IMR-90 (cell line): ENCODE measurements around the gene DIP2C. TPM values are rescaled to one million over a fixed set of nuclear protein-coding genes. Genes with fewer than 3 reads are reported as not detected.

ENCODE experiments used
- ATAC-seq: fragments of 200-7000 bp; cut with Tn5 transposase; 2 replicates; pipeline ENCODE4 v1.9.1; 2020; ENCODE audit warnings: low read depth, mild to moderate bottlenecking, moderate library complexity
- BruUV-seq: library from RNA; stranded (reverse); fragments of 400-500 nt; replicated peaks from 2 replicates; lab custom pipeline; 2021; lab: Mats Ljungman, UMichigan
- CTCF ChIA-PET: fragments of 300-600 bp; formaldehyde crosslinking; extraction: SDS; loops from one replicate; lab custom pipeline; 2021; ENCODE audit warnings: antibody characterized with exemption; lab: Yijun Ruan, JAX
- POLR2A ChIA-PET: fragments of 300-600 bp; sonication (Branson Sonifier 250); formaldehyde crosslinking; loops from one replicate; lab custom pipeline; 2022; ENCODE audit warnings: antibody characterized with exemption; ENCODE audit not compliant: unreplicated experiment; lab: Charles Lee
- DNase-seq: peaks from one replicate; pipeline ENCODE4 v3.0.0; 2013
- H2AFZ ChIP-seq: replicated peaks from 2 replicates; pipeline ENCODE3; 2013; ENCODE audit warnings: low read length, mild to moderate bottlenecking; ENCODE audit not compliant: poor library complexity
- H2AK5ac ChIP-seq: 2 replicates; pipeline ENCODE4 v1.6.1; 2013; ENCODE audit warnings: low read depth, low read length, inconsistent platforms
- H2AK9ac ChIP-seq: replicated peaks from 2 replicates; pipeline ENCODE3; 2013; ENCODE audit warnings: mild to moderate bottlenecking, low read depth, low read length, moderate library complexity; ENCODE audit not compliant: poor library complexity
- H2BK120ac ChIP-seq: 2 replicates; pipeline ENCODE4 v1.6.1; 2013; ENCODE audit warnings: low read depth, low read length, inconsistent platforms
- H2BK15ac ChIP-seq: 3 replicates; pipeline ENCODE4 v1.6.1; 2013; ENCODE audit warnings: low read depth, low read length, inconsistent platforms
- H2BK20ac ChIP-seq: 2 replicates; pipeline ENCODE4 v1.6.1; 2013; ENCODE audit warnings: low read depth, mild to moderate bottlenecking, inconsistent platforms, low read length, moderate library complexity
- H2BK5ac ChIP-seq: 2 replicates; pipeline ENCODE4 v1.6.1; 2013; ENCODE audit warnings: mild to moderate bottlenecking, low read depth, low read length, inconsistent platforms; ENCODE audit not compliant: poor library complexity, severe bottlenecking
- H3K14ac ChIP-seq: replicated peaks from 2 replicates; pipeline ENCODE4 v1.6.1; 2013; ENCODE audit warnings: low read depth, low read length, inconsistent platforms
- H3K18ac ChIP-seq: 2 replicates; pipeline ENCODE4 v1.6.1; 2013; ENCODE audit warnings: low read depth, low read length, control low read depth
- H3K23ac ChIP-seq: 2 replicates; pipeline ENCODE4 v1.6.1; 2013; ENCODE audit warnings: low read depth, low read length, inconsistent platforms
- H3K27ac ChIP-seq: 2 replicates; pipeline ENCODE4 v1.5.1; 2013; ENCODE audit warnings: mild to moderate bottlenecking, control low read depth, low read length; ENCODE audit not compliant: insufficient read depth
- H3K27me3 ChIP-seq: 2 replicates; pipeline ENCODE4 v1.6.1; 2013; ENCODE audit warnings: low read length; ENCODE audit not compliant: control insufficient read depth, insufficient read depth
- H3K36me3 ChIP-seq: 2 replicates; pipeline ENCODE4 v1.6.1; 2013; ENCODE audit warnings: low read length, mixed read lengths; ENCODE audit not compliant: control insufficient read depth, insufficient read depth
- H3K4ac ChIP-seq: 2 replicates; pipeline ENCODE4 v1.6.1; 2013; ENCODE audit warnings: low read depth, low read length, inconsistent platforms
- H3K4me1 ChIP-seq: 2 replicates; pipeline ENCODE4 v1.6.1; 2013; ENCODE audit warnings: low read length, mixed read lengths; ENCODE audit not compliant: control insufficient read depth, insufficient read depth
- H3K4me2 ChIP-seq: 2 replicates; pipeline ENCODE4 v1.6.1; 2013; ENCODE audit warnings: low read depth, mild to moderate bottlenecking, control low read depth, low read length, moderate library complexity
- H3K4me3 ChIP-seq: 2 replicates; pipeline ENCODE4 v1.5.1; 2013; ENCODE audit warnings: low read depth, mild to moderate bottlenecking, control low read depth, low read length, moderate library complexity; ENCODE audit not compliant: insufficient read depth
- H3K56ac ChIP-seq: 2 replicates; pipeline ENCODE4 v1.6.1; 2013; ENCODE audit warnings: low read length, inconsistent platforms; ENCODE audit not compliant: insufficient read depth; ENCODE audit errors: extremely low read depth
- H3K79me1 ChIP-seq, 2 experiments: 2 replicates each; pipeline ENCODE4 v1.6.1; 2013; ENCODE audit warnings: low read length in 2 of 2, inconsistent platforms in 1 of 2, low read depth in 1 of 2
- H3K9ac ChIP-seq: 2 replicates; pipeline ENCODE4 v1.6.1; 2013; ENCODE audit warnings: low read depth, low read length, control low read depth
- H3K9me1 ChIP-seq: 2 replicates; pipeline ENCODE4 v1.6.1; 2013; ENCODE audit warnings: low read length, inconsistent platforms; ENCODE audit not compliant: insufficient read depth
- H3K9me3 ChIP-seq: 2 replicates; pipeline ENCODE4 v1.6.1; 2013; ENCODE audit warnings: low read length; ENCODE audit not compliant: control insufficient read depth, insufficient read depth
- H4K20me1 ChIP-seq: 2 replicates; pipeline ENCODE4 v1.6.1; 2013; ENCODE audit warnings: low read length, inconsistent platforms; ENCODE audit not compliant: insufficient read depth
- H4K5ac ChIP-seq: 2 replicates; pipeline ENCODE4 v1.6.1; 2013; ENCODE audit warnings: mild to moderate bottlenecking, low read depth, low read length, control low read depth
- H4K8ac ChIP-seq, 2 experiments: 2 replicates each; pipeline ENCODE4 v1.6.1; 2013; ENCODE audit warnings: low read depth in 2 of 2, low read length in 2 of 2, control low read depth in 1 of 2, inconsistent platforms in 1 of 2
- H4K91ac ChIP-seq: 2 replicates; pipeline ENCODE4 v1.6.1; 2013; ENCODE audit warnings: low read depth, low read length, inconsistent platforms; ENCODE audit not compliant: insufficient read depth
- ELK1 ChIP-seq: fragments of 150-350 bp; IDR thresholded peaks from 2 replicates; pipeline ENCODE4 v1.6.1; 2016; ENCODE audit warnings: low read depth, mild to moderate bottlenecking, low read length, moderate library complexity, borderline replicate concordance
- MXI1 ChIP-seq: IDR thresholded peaks from 2 replicates; pipeline ENCODE4 v1.6.1; 2012; ENCODE audit warnings: low read depth, mild to moderate bottlenecking, low read length, moderate library complexity, borderline replicate concordance
- NFE2L2 ChIP-seq: fragments of 150-350 bp; IDR thresholded peaks from 2 replicates; pipeline ENCODE4 v1.6.1; 2016; ENCODE audit warnings: low read depth, mild to moderate bottlenecking, low read length
- POLR2A ChIP-seq: IDR thresholded peaks from 2 replicates; pipeline ENCODE4 v1.6.1; 2012; ENCODE audit warnings: mild to moderate bottlenecking, low read depth, low read length
- SMC3 ChIP-seq: fragments of 150-350 bp; IDR thresholded peaks from 2 replicates; pipeline ENCODE4 v1.6.1; 2016; ENCODE audit warnings: low read depth, mild to moderate bottlenecking, antibody characterized with exemption, low read length, moderate library complexity
- WGBS, 2 experiments: methylation state at CpG; one replicate each; pipeline versions ENCODE4 v1.1.5 to v1.1.7; 2013; ENCODE audit warnings: missing lambda C conversion rate in 2 of 2; ENCODE audit not compliant: insufficient read length in 1 of 2; ENCODE audit errors: extremely low coverage in 2 of 2; 5-methylcytosine and 5-hydroxymethylcytosine counted together
- dilution Hi-C: fragments of 300-500 bp; cut with HindIII; formaldehyde crosslinking; loops from one replicate; pipeline ENCODE4 v1.14.3; 2018; ENCODE audit warnings: low sequenced_read_pairs; ENCODE audit not compliant: unreplicated experiment
- in situ Hi-C: fragments of 300-500 bp; cut with MboI; formaldehyde crosslinking; loops from 3 replicates; pipeline ENCODE4 v1.14.3; 2019; ENCODE audit warnings: low sequenced_read_pairs, inconsistent platforms, mixed read lengths
- intact Hi-C: fragments of 100-400 bp; cut with micrococcal nuclease; formaldehyde crosslinking; loops from 2 replicates; pipeline ENCODE4 v1.10.0; 2022
- polyA plus RNA-seq, 3 experiments: library from polyadenylated mRNA; depleted of rRNA; stranded (reverse); fragments of >200 nt; gene quantifications; 2 replicates each; pipeline ENCODE4 v1.2.3, GENCODE V29; 2012; ENCODE audit warnings: low replicate concordance in 1 of 3
- total RNA-seq: library from RNA; depleted of rRNA; stranded (reverse); fragments of >200 nt; gene quantifications from 2 replicates; pipeline ENCODE4 v1.2.3, GENCODE V29; 2012

Gene DIP2C
- total and polyA plus RNA-seq, 2 of the 4 experiments (the other 2 are of a cell fraction), result 8.6 to 17.3 TPM

- Histone ChIP-seq H2BK20ac (no peak overlapping the region), H3K9ac (no peak overlapping the region), H3K4ac (no peak overlapping the region; the same call in 1 of the 2 replicates), H3K27ac (no peak overlapping the region), H2AK9ac (no peak overlapping the region), H3K4me3 (no peak overlapping the region), H3K23ac (peak overlapping the region; percentile 74), H4K5ac (no peak overlapping the region), H3K4me1 (peaks cover 15% of the 10 kb centered on the region), H3K79me1 (peaks cover 27 to 73% of the 10 kb centered on the region in 2 experiments), H3K27me3 (no peaks in the 10 kb centered on the region), H2BK5ac (no peak overlapping the region), H3K4me2 (peak overlapping the region; percentile 72; the same call in 1 of the 2 replicates), H2BK120ac (no peak overlapping the region), H3K14ac (peak overlapping the region; percentile 46; the same call in 1 of the 2 replicates), H3K36me3 (no peaks in the 10 kb centered on the region), H2AFZ (no peak overlapping the region), H3K9me3 (no peaks in the 10 kb centered on the region), H3K9me1 (peaks cover 23% of the 10 kb centered on the region), H4K91ac (no peak overlapping the region), H2BK15ac (no peak overlapping the region), H3K56ac (no peak overlapping the region), H2AK5ac (no peak overlapping the region), H4K8ac (no peak overlapping the region), H4K20me1 (peaks cover 69% of the 10 kb centered on the region), H3K18ac (peak overlapping the region; percentile 16; the same call in 1 of the 2 replicates)
- POLR2A ChIA-PET, result no interaction called here
- CTCF ChIA-PET, result interaction anchor here (0.9 kb wide), 1 partner anchor 11 kb away, joined by 3 read pairs; no protein-coding TSS in a partner anchor
- WGBS, 2 experiments, result 80% methylated on average over 2 of the region's 6 CpGs; no CpG with 5 or more reads in 1 of the 2 experiments
- intact Hi-C loops, result no loop called here
- TF ChIP-seq ELK1 (no peak), POLR2A (0 out of 2 replicates have a peak, but pooled peaks have one; percentile 4), SMC3 (no peak), MXI1 (no peak), NFE2L2 (no peak)
- BruUV-seq, result no TSS peak
- DNase-seq (no peak), ATAC-seq (no peak)
- dilution Hi-C loops, result no loop called here
- in situ Hi-C loops, result no loop called here
These were observed 29.0 kb downstream of the DIP2C start for GRCh38 chr10:660413-660969.
